HG03103 (cell line): ENCODE results near the gene HCRT.
"Not testable (repeated sequence)": the region's sequence is repeated elsewhere in the genome, so short reads cannot be mapped to it uniquely, and the experiment has no call there.

Experiments used
- ATAC-seq: cut with Tn5 transposase; IDR thresholded peaks from one replicate; pipeline ENCODE4 v1.9.1; 2021; ENCODE audit warnings: low read depth; ENCODE audit not compliant: unreplicated experiment

Gene HCRT, protein sequence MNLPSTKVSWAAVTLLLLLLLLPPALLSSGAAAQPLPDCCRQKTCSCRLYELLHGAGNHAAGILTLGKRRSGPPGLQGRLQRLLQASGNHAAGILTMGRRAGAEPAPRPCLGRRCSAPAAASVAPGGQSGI

DNA sequence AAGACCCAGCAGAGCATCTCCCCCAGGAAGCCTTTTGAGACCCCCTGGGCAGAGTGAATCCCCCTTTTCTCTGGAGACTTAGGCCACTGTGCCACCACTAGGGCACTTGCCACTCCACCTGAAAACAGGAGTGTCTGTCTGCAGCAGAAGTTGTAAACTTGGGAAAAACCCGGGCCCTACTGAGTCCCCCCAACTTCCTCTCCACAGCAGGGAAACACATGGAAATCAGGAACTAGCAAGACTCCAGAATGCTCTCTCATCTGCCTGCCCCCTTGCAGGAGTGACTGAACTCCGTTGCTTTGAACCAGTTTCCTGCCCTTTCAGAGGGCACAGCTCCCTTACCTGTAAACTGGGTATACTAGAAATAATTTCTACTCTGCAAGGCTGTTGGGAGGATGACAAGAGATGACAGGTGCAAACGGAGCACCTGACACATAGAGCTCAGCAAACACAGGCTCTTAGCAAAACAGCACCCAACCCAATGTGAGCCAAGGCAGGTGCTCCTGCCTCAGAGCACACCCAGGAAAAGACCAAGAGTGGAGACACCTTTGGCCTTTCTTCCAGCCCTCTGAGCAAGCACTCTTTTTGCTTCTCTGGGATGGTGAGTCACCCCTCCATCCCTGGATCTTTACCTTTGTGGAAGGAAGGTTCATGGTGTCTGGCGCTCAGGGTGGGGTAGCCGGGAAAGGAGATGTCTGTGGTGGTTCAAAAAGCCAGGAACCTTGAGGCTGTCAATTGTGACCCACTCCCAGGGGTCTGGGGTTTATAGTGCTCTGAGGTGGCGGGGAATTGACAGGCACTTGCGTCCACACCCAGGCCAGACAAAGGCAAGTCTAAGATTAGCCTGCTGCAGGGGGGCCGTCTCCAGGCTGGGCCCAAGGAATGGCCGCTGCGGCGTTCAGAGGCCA, at the start of gene HCRT:
HCRT (minus strand) TSS at position 740 of the 908 bp plus-strand sequence; CDS start at position 653, 87 bp downstream.
- ATAC-seq, result no peak

DNA sequence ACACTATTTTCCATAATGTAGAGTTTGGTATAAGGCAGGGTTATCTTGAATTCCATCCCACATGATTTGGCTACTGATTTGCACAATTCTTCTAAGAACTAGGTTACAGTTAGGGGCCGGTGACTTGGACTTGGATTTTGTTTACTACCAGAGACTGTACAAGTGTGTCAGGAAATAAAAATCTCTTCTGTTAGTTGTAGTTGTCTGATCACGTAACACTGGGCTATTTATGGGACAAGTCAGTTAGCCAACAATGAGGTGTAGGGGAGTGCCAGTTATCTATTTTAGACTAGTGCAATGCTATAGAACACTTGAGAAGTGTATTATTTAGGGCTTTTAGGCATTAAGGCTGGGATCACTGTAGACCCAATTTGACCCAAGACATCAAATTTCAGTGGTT, 48.7 kb upstream of the HCRT start:
- ATAC-seq, result no peak

DNA sequence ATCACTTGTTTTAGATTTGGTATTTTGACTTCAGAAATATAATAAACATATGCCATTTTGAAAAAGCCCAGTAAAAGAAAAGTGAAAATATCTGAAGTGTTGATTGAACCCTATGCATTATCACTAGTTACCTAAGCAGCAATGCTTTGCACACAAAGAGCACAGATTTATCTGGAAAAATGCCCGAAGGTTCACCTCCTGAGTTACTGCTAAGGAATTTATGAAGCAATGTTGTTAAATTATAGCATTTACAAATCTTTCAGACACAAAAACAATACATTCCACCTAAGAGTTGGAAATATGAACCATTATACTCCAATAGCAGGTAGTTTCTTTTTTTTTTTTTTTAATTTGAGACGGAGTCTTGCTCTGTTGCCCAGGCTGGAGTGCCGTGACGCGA, 47.9 kb upstream of the HCRT start:
- ATAC-seq, result no peak

DNA sequence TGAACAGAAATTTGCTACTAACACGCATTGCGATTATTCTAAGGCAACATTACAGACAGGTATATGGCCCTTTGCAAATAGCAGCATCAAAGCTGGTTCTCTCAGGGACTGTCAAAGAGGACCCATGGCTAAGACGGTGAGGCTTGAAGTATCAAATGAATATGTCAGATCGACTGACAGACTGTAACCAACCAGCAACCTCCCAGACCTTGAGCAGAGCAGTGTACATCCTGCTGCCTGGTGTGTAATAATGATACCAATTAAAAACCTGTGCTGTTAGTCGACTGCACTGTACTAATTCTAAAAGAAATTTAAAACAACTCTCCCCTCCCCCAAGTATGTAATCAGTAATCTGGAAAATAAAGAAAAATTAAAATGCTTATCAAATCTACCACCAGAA, 45.0 kb upstream of the HCRT start:
- no peak for ATAC-seq

- ATAC-seq, result no peak
Observed at GRCh38 chr17:42227849-42228700, 42.8 kb upstream of the HCRT start.

- no peak for ATAC-seq
Observed at GRCh38 chr17:42225646-42226045, 40.4 kb upstream of the HCRT start.

DNA sequence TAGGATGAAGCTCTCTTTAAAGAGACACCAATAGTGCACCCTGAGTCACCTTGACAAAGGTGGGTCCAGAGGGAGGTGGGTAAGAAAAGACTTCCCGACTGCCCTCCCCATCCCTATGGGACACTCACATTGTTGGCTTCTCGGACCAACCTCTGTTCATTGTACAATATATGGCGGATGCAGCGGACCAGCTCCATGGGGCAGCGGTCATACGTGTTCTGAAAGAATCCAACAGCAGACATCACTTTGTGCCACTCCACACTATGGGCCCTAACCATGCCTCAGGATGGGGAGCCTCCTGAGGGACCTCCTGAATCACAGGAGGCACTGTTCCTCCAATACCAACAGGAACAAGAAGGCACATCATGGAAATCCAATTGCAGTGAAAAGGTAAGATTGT, 39.4 kb upstream of the HCRT start:
- ATAC-seq, result no peak

- ATAC-seq, result no peak
Observed at GRCh38 chr17:42221886-42222745, 36.9 kb upstream of the HCRT start.

DNA sequence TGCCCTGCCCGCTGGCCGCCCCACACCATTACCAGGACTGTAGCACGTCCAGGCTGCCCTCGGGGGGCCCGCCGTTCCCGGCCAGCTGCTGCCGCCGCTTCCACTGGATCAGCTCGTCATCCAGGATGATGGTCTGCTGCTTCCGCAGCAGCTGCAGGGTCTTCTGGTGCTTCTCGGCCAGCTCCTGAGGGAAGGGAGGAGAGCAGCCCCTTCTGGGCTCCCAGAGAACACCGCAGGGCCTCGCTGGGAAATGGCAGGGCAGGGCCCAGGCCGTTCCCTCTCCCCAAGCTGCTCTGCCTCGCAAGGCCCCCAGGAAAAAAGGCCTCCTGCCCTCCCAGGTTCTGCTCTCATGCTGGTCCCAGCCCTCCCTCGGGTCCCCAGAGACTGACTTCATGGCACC, 34.0 kb upstream of the HCRT start:
- ATAC-seq, result not testable (repeated sequence)

GRCh38 chr17:42214156-42214555, 28.9 kb upstream of the HCRT start:
- ATAC-seq, result no peak

- ATAC-seq, result no peak
Observed at GRCh38 chr17:42212382-42212781, 27.1 kb upstream of the HCRT start.

GRCh38 chr17:42211921-42212341, 26.7 kb upstream of the HCRT start:
- not testable (repeated sequence) for ATAC-seq

GRCh38 chr17:42210046-42210445, 24.8 kb upstream of the HCRT start:
- ATAC-seq, result no peak

DNA sequence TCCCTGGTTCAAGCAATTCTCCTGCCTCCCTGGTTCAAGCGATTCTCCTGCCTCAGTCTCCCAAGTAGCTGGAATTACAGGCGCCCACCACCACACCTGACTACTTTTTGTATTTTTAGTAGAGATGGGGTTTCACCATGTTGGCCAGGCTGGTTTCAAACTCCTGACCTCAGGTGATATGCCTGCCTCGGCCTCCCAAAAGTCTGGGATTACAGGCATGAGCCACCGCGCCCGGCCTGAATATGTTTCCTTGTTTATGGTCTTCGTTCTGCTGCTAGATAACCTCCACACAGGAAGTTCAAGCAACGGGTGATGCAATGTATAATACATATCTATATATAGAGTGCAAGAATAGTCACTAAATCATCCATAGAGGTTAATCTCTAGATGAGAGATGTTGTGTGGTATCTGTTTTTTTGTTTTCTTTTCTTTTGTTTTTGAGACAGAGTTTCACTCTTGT, 20.9 kb upstream of the HCRT start:
- not testable (repeated sequence) for ATAC-seq

GRCh38 chr17:42203354-42203753, 18.1 kb upstream of the HCRT start:
- ATAC-seq, result no peak

GRCh38 chr17:42202696-42203095, 17.4 kb upstream of the HCRT start:
- ATAC-seq, result no peak

DNA sequence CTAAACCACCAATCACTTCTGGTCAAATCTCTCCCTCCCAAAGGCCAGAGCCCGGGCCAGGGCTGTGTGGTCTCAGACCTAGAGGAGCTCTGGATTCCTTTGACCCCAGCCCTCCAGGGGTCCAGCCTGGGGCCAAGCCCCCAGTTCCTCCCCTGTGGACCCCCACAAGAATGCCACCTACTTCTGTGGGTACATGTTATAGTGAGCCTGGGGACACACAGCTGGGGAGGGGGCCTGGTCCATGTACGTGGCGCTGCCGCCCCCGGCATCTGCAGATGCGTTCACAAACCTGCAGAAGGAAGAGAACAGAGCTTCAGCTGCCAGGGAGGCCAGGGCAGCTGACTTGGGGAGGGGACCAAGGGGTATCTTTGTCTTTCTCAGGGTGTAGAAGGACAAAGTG, 16.9 kb upstream of the HCRT start:
- ATAC-seq, result no peak

GRCh38 chr17:42201458-42201772, 16.2 kb upstream of the HCRT start:
- no peak for ATAC-seq

GRCh38 chr17:42200706-42201457, 15.6 kb upstream of the HCRT start:
- ATAC-seq, result no peak
